GM10266 (cell line): ENCODE results near the gene KDM1A.

Source experiments
- DNase-seq: peaks from one replicate; pipeline ENCODE4 v3.0.0; 2012; ENCODE audit errors: extremely low spot score
- TF ChIP-seq, protein P1 (sequence below): IDR thresholded peaks from 2 replicates; pipeline ENCODE4 v1.5.1; 2012; ENCODE audit warnings: mild to moderate bottlenecking, low read depth; ENCODE audit not compliant: control insufficient read depth, insufficient read depth; ENCODE audit errors: missing control alignments

KDM1A gene

DNA sequence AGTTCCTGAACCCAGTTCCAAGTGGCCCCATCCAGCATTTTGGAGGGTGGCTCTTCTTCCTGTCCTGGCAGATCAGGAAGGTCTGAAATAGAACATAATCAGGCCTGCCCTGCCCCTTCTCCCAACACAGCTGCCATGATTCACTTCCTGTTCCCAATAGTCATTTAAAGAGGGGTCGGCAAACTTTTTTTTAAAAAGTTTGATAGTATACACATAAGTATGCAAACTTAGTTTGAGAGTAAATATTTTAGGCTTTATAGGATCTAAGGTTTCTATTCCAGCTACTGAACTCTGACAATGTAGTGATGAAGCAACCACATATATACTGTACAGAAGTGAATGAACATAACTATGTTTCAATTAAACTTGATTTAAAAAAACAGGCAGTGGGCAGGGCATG is 83.0 kb downstream of the KDM1A start:
- no peak for DNase-seq
- TF ChIP-seq, protein P1, sequence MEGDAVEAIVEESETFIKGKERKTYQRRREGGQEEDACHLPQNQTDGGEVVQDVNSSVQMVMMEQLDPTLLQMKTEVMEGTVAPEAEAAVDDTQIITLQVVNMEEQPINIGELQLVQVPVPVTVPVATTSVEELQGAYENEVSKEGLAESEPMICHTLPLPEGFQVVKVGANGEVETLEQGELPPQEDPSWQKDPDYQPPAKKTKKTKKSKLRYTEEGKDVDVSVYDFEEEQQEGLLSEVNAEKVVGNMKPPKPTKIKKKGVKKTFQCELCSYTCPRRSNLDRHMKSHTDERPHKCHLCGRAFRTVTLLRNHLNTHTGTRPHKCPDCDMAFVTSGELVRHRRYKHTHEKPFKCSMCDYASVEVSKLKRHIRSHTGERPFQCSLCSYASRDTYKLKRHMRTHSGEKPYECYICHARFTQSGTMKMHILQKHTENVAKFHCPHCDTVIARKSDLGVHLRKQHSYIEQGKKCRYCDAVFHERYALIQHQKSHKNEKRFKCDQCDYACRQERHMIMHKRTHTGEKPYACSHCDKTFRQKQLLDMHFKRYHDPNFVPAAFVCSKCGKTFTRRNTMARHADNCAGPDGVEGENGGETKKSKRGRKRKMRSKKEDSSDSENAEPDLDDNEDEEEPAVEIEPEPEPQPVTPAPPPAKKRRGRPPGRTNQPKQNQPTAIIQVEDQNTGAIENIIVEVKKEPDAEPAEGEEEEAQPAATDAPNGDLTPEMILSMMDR = no peak

DNA sequence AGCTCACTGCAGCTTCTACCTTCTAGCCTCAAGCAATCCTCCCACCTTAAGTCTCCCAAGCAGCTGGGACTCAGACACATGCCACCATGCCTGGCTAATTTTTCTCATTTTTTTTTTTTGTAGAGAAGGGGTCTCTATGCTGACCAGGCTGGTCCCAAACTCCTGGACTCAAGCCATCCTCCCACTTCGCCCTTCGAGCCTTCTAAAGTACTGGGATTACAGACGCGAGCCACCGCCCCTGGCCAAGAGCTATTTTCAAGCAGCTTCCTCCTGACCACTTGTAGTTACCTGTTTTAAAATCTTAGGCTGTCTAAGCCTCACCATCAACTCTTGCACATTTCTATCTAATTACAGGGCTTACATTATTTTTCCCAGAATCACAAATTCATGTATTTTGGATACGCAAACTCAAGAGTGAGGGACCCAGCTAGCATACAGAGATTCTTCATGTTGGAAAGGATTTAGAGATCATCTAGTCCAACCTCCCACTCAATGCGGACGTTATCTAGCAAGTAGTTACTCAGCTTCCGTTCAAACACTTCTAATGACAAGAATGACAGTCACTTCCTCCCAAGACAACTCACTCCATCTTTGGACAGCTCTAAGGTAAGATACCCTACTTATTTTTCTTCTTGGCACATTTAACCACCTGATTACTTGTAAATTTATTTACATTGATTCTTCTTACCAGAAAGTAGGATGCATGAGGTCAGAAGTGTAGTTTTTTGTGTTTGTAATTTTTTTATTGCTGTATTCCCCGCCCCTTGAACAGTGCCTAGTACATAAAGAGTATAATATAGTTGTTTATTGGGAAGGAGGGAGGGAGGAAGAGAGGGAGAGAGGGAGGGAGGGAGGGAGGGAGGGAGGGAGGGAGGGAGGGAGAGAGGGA is 84.0 kb downstream of the KDM1A start:
- TF ChIP-seq, protein P1 = no peak
- peak; percentile 46 for DNase-seq

DNA sequence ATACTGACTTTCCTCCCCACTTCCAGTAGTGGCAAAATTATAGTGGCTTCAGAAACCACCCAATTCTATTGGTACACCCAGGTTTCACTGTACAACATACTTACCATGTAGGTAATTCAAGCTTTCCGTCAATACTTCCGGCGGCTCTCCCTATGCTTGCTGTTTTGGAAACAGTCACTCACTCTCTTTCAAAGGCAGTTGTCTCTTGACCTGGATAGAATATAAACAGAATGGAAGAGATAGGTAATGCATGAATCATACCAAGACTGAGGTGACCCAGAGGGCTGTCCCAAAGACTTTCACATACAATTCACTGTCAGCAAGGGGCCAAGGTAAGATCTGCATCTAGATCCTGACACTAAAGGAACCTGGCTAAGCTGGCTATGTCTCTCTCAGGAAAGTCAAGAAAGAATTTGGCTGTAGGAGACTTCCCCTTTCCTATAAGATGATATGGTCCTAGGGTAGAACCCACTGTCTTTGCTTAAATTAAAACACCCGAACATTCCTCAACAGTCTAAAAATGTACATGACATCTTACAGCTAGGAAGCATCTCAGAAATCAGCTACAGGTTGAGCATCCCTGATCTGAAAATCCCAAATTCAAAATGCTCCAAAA is 89.8 kb downstream of the KDM1A start:
- DNase-seq = no peak
- TF ChIP-seq, protein P1 = no peak

DNA sequence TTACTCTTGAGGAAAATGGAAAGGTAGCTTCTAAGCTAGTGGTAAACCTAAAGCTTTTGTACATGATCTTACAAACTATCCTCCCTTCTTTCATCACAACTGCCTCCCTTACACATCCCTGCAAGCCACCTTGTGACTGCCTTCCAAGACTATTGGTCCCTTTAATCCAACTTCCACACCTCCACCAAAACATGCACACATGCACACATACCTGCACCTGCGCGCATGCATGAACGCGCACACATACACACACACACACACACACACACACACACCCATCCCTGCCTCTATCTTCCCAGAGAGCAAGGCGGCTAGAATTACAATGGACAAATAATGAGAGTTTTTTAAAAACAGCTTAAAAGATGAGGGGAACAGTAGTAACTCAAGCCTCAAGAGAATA is 91.1 kb downstream of the KDM1A start:
- DNase-seq = no peak
- TF ChIP-seq, protein P1 = no peak

DNA sequence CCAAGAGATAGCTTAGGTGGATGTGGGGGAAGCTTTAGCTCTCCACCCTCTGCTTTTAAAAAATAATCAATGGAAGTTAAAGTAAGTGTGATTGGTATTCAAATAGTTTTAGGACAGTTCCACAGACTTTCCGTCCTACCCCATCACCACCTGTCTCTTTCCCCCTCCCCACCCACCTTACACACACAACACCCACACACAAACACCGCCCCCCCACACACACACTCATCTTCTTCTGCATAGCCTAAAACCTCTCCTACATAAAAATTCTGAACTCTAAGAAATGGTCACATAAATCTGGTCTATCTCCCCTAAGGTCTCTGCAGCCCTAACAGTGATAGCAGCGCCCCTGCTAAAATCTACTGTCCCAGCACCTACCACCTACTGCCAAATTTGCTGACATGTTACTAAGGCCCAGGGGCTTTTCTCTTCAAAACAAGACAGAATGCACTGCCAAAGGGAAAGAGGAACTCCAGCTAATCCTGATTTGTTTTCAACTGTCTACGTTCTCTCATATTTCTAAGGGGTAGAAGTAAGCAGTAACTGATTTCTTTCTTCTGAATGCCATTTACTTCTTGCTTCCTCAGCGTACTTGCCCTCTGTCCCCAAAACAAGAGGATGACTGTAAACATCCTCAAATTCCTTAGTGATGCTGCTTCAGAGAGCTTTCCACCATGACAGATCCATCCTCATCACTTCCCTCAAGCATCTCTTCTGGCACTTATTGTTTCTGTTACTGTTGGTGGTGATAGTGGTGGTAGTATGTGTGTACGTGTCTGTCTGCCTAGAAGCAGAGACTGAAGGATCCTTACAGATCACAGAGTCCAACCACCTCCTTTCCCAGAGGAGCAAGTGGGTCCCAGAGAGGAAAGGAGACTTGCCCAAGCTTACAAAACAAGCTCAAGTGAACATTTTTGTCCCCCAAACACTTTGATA is 92.6 kb downstream of the KDM1A start:
- no peak for DNase-seq
- TF ChIP-seq, protein P1 = no peak

- TF ChIP-seq, protein P1 = no peak
- DNase-seq = no peak
Observed at GRCh38 chr1:23114424-23115079, 95.3 kb downstream of the KDM1A start.
